Peyer's patch (tissue), 4 donors: Measurements from ENCODE around the gene HNRNPLL.

ENCODE experiments used
- CTCF ChIP-seq, 6 experiments: fragments of 450-650 bp in 4 of 6; fragments of 200-600 bp in 2 of 6; sonication (generic) in 1 of 6; IDR thresholded peaks; one replicate each; pipeline ENCODE4 v1.5.1; 2017 to 2019; ENCODE audit warnings: antibody characterized with exemption in 6 of 6, mild to moderate bottlenecking in 3 of 6, moderate library complexity in 1 of 6
- POLR2A ChIP-seq, 2 donors: fragments of 450-650 bp; IDR thresholded peaks; one replicate each; pipeline ENCODE4 v1.5.1; 2017; ENCODE audit warnings: antibody characterized with exemption in 2 of 2, mild to moderate bottlenecking in 2 of 2, moderate library complexity in 2 of 2

GRCh38 chr2:38650717-38651116, 48.0 kb upstream of the HNRNPLL start:
- TF ChIP-seq CTCF (IDR thresholded peaks at IDR 0.05) (no peak), POLR2A (IDR thresholded peaks at IDR 0.05) (no peak)
